AG09309 (cell line): Measurements from ENCODE around the gene HTR3A.

Experiments used
- DNase-seq: peaks from one replicate; pipeline ENCODE4 v3.0.0-alpha.2; 2010; ENCODE audit warnings: low read depth
- H3K4me3 ChIP-seq: 2 replicates; pipeline ENCODE4 v1.5.1; 2011; ENCODE audit warnings: mild to moderate bottlenecking, low read depth, low read length, moderate library complexity; ENCODE audit not compliant: control insufficient read depth
- CTCF ChIP-seq: IDR thresholded peaks from 2 replicates; pipeline ENCODE4 v1.5.1; 2011; ENCODE audit warnings: mild to moderate bottlenecking, low read depth, low read length, inconsistent platforms; ENCODE audit not compliant: insufficient read depth, control insufficient read depth; ENCODE audit errors: missing control alignments

Gene HTR3A

GRCh38 chr11:113952588-113952987 is 22.3 kb upstream of the HTR3A start:
- DNase-seq, result no peak
- no peak overlapping the region for H3K4me3 ChIP-seq
- TF ChIP-seq CTCF, result no peak

GRCh38 chr11:113954235-113954634 is 20.7 kb upstream of the HTR3A start:
- no peak for TF ChIP-seq CTCF
- no peak for DNase-seq

GRCh38 chr11:113956986-113957385 is 17.9 kb upstream of the HTR3A start:
- TF ChIP-seq CTCF, result no peak
- no peak overlapping the region for H3K4me3 ChIP-seq
- no peak for DNase-seq

More at GRCh38 chr11:113954235-113954634, 20.7 kb upstream of the HTR3A start:
- no peak overlapping the region for H3K4me3 ChIP-seq

GRCh38 chr11:113960702-113961330 is 14.1 kb upstream of the HTR3A start:
- no peak for TF ChIP-seq CTCF
- no peak overlapping the region for H3K4me3 ChIP-seq
- no peak for DNase-seq

DNA sequence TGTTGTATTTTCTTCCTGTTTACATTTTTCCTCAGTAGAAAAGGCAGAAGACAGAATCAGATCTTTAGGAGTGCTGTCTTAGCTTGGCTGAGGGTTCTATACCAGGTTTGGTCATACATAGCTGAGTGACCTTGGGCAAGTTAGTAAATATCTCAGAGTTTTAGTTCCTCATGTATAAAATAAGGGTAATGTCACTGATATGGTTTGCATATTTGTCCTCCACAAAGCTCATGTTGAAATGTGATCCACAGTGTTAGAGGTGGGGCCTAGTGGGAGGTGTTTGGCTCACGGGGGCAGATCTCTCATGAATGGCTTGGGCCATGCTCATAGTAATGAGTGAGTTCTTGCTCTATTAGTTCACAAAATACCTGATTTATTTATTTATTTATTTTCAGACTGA is 7.5 kb upstream of the HTR3A start:
- no peak for TF ChIP-seq CTCF
- H3K4me3 ChIP-seq, result no peak overlapping the region
- DNase-seq, result no peak

GRCh38 chr11:113971506-113972195 is 3.3 kb upstream of the HTR3A start:
- TF ChIP-seq CTCF, result no peak
- DNase-seq, result no peak
- H3K4me3 ChIP-seq, result no peak overlapping the region

DNA sequence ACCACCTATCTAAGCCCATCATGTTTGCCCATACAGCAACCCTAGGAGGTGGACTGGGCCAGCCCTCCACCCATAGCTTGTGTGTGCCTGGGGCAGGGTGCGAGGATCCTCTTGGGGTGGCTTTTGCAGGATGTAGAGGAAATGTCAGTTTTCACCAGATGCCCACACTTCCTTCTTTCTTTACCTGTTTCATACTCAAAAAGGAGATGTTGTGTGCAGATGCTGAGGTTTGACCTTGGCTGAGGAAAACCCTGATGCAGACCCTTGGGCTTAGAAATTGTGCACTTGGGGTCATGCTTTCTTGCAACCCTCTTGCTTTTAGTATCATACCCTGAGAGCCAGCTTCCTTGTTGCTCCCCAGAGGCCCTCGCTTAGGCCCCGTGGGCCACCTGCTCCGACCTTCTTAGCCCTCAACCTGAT is 2.2 kb downstream of the HTR3A start:
- no peak for DNase-seq
- TF ChIP-seq CTCF, result no peak
- no peak overlapping the region for H3K4me3 ChIP-seq
